Measurements from ENCODE around the gene EDARADD.

DNA sequence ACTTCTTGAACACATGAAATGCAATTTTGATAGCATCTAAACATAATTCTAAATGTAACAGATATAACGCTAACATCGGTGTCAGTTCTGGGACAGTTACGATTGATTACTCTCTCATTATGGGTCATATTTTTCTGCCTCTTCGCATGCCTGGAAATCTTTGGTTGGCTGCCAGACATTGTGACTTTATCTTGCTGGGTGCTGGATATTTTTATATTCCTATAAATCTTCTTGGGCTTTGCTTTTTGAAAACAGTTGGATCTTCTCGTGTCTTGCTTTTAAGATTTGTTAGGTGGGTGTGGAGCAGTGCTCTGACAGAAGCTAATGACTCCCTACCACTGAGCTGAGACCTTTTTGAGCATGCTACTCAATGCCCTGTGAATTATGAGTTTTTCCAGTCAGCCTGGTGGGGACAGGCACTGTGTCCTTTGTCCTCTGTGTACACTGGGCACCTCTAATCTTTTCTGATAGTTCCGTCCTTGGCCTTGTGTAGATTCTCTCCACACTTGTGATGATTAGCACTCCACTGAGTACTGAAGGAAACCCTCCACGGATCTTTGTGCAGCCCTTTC lies 28.0 kb upstream of the EDARADD start:
- TF ChIP-seq YY1 (IDR thresholded peaks at IDR 0.05; ENCODE audit: low read depth, low read length): no peak
- no peak for TF ChIP-seq CREB1 (IDR thresholded peaks at IDR 0.05)
- no peak for TF ChIP-seq SIN3A (conservative IDR thresholded peaks at IDR 0.05 in 1 of 2, IDR thresholded peaks at IDR 0.05 in 1 of 2; ENCODE audit: low read depth in 1 of 2, low read length in 2 of 2)
- TF ChIP-seq, protein P1, sequence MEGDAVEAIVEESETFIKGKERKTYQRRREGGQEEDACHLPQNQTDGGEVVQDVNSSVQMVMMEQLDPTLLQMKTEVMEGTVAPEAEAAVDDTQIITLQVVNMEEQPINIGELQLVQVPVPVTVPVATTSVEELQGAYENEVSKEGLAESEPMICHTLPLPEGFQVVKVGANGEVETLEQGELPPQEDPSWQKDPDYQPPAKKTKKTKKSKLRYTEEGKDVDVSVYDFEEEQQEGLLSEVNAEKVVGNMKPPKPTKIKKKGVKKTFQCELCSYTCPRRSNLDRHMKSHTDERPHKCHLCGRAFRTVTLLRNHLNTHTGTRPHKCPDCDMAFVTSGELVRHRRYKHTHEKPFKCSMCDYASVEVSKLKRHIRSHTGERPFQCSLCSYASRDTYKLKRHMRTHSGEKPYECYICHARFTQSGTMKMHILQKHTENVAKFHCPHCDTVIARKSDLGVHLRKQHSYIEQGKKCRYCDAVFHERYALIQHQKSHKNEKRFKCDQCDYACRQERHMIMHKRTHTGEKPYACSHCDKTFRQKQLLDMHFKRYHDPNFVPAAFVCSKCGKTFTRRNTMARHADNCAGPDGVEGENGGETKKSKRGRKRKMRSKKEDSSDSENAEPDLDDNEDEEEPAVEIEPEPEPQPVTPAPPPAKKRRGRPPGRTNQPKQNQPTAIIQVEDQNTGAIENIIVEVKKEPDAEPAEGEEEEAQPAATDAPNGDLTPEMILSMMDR (IDR thresholded peaks at IDR 0.05; ENCODE audit: control extremely low read depth in 1 of 3, insufficient read depth in 1 of 3, low read depth in 1 of 3, low read length in 3 of 3): no peak
- no peak for TF ChIP-seq RXRA (IDR thresholded peaks at IDR 0.05; ENCODE audit: insufficient read depth, low read depth, low read length)
- TF ChIP-seq, protein P2, sequence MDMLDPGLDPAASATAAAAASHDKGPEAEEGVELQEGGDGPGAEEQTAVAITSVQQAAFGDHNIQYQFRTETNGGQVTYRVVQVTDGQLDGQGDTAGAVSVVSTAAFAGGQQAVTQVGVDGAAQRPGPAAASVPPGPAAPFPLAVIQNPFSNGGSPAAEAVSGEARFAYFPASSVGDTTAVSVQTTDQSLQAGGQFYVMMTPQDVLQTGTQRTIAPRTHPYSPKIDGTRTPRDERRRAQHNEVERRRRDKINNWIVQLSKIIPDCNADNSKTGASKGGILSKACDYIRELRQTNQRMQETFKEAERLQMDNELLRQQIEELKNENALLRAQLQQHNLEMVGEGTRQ (IDR thresholded peaks at IDR 0.05; ENCODE audit: low read length): no peak
- no peak for TF ChIP-seq SUZ12 (IDR thresholded peaks at IDR 0.05; ENCODE audit: low read length)
- TF ChIP-seq BCL11A (IDR thresholded peaks at IDR 0.05; ENCODE audit: low read depth in 2 of 2, low read length in 2 of 2): no peak
- no peak for TF ChIP-seq POLR2A (IDR thresholded peaks at IDR 0.05; ENCODE audit: control extremely low read depth in 1 of 2, low read depth in 2 of 2, low read length in 2 of 2)
- TF ChIP-seq GABPA (IDR thresholded peaks at IDR 0.05; ENCODE audit: borderline replicate concordance, insufficient read depth, low read length): no peak
- TF ChIP-seq POU5F1 (IDR thresholded peaks at IDR 0.05; ENCODE audit: low read depth, low read length): no peak
- TF ChIP-seq EZH2 (IDR thresholded peaks at IDR 0.05; ENCODE audit: low read depth, low read length, severe bottlenecking): no peak
- TF ChIP-seq, protein P3, sequence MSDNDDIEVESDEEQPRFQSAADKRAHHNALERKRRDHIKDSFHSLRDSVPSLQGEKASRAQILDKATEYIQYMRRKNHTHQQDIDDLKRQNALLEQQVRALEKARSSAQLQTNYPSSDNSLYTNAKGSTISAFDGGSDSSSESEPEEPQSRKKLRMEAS (IDR thresholded peaks at IDR 0.05): no peak
